Endothelial cell of umbilical vein (primary cell): ENCODE measurements around the gene F2.

Experiments used
- EZH2 ChIP-seq: IDR thresholded peaks from 2 replicates; pipeline ENCODE4 v1.6.1; 2012; ENCODE audit warnings: borderline replicate concordance, low read depth, mild to moderate bottlenecking, moderate library complexity, low read length, inconsistent platforms; ENCODE audit not compliant: severe bottlenecking
- FOS ChIP-seq: IDR thresholded peaks from 2 replicates; pipeline ENCODE4 v1.6.1; 2011; ENCODE audit warnings: mild to moderate bottlenecking, low read length, moderate library complexity, borderline replicate concordance; ENCODE audit not compliant: insufficient read depth
- GATA2 ChIP-seq: IDR thresholded peaks from 2 replicates; pipeline ENCODE4 v1.7.0; 2011; ENCODE audit warnings: low read depth, mild to moderate bottlenecking, moderate library complexity, mixed read lengths, low read length; ENCODE audit not compliant: insufficient read length, insufficient read depth
- JUN ChIP-seq: IDR thresholded peaks from 2 replicates; pipeline ENCODE4 v1.6.1; 2011; ENCODE audit warnings: borderline replicate concordance, low read depth; ENCODE audit not compliant: insufficient read length, insufficient read depth
- MYC ChIP-seq: IDR thresholded peaks from one replicate; pipeline ENCODE4 v1.6.1; 2011; ENCODE audit warnings: mild to moderate bottlenecking, low read depth, low read length
- POLR2A ChIP-seq: IDR thresholded peaks from 2 replicates; pipeline ENCODE4 v1.6.1; 2012; ENCODE audit warnings: low read depth, mild to moderate bottlenecking, control low read depth, low read length
- POLR2AphosphoS5 ChIP-seq: IDR thresholded peaks from 2 replicates; pipeline ENCODE4 v1.6.1; 2012; ENCODE audit warnings: low read depth, mild to moderate bottlenecking, control low read depth, low read length, moderate library complexity; ENCODE audit not compliant: insufficient read depth
- TF ChIP-seq, protein P1 (sequence below), 2 donors: IDR thresholded peaks; 1 replicate in 1 of 2; 2 replicates in 1 of 2; pipeline ENCODE4 v1.5.1; 2011; ENCODE audit warnings: low read length in 2 of 2, mild to moderate bottlenecking in 2 of 2, moderate library complexity in 2 of 2, control low read depth in 1 of 2, inconsistent platforms in 1 of 2, low read depth in 1 of 2; ENCODE audit not compliant: insufficient read depth in 1 of 2; ENCODE audit errors: extremely low read depth in 1 of 2
- TF ChIP-seq, protein P2 (sequence below): IDR thresholded peaks from 2 replicates; pipeline ENCODE4 v1.6.1; 2011; ENCODE audit not compliant: insufficient read depth, insufficient read length

DNA sequence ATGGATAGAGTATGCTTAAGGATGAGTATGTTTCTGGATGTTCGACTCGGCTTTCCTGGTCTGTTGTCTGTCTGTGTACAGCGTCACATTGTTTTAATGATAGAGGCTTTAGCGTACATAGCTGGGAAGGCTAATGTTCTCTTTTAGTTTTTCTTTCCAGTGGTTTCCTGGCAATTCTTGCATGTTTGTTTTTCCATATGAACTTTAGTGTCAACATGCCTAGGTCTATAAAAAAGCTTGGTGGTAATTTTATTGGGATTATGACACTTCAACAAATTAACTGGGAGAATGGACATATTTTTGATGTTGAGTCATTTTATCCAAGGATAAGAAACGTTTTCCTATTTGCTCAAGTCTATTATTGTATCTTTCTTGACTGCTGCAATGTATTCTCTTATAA, 17.6 kb downstream of the F2 start:
- TF ChIP-seq POLR2AphosphoS5 (no peak), POLR2A (no peak), MYC (no peak), EZH2 (no peak), FOS (no peak), JUN (no peak), GATA2 (no peak)
- TF ChIP-seq, protein P1, sequence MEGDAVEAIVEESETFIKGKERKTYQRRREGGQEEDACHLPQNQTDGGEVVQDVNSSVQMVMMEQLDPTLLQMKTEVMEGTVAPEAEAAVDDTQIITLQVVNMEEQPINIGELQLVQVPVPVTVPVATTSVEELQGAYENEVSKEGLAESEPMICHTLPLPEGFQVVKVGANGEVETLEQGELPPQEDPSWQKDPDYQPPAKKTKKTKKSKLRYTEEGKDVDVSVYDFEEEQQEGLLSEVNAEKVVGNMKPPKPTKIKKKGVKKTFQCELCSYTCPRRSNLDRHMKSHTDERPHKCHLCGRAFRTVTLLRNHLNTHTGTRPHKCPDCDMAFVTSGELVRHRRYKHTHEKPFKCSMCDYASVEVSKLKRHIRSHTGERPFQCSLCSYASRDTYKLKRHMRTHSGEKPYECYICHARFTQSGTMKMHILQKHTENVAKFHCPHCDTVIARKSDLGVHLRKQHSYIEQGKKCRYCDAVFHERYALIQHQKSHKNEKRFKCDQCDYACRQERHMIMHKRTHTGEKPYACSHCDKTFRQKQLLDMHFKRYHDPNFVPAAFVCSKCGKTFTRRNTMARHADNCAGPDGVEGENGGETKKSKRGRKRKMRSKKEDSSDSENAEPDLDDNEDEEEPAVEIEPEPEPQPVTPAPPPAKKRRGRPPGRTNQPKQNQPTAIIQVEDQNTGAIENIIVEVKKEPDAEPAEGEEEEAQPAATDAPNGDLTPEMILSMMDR (IDR thresholded peaks at IDR 0.05; ENCODE audit: extremely low read depth in 1 of 2, insufficient read depth in 1 of 2, low read depth in 1 of 2, low read length in 2 of 2) = no peak
- TF ChIP-seq, protein P2, sequence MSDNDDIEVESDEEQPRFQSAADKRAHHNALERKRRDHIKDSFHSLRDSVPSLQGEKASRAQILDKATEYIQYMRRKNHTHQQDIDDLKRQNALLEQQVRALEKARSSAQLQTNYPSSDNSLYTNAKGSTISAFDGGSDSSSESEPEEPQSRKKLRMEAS = no peak
